Cardiac fibroblast (primary cell): ENCODE measurements around the gene VSIG10L2.

Experiments used
- DNase-seq, 2 donors: peaks; one replicate each; pipeline versions ENCODE4 v3.0.0 to v3.0.0-alpha.2; 2010; ENCODE audit warnings: low read depth in 2 of 2
- H3K4me3 ChIP-seq, 2 donors: replicated peaks in 1 of 2; 1 replicate in 1 of 2; 2 replicates in 1 of 2; pipeline ENCODE4 v1.5.1; 2011; ENCODE audit warnings: low read depth in 2 of 2, low read length in 2 of 2, mild to moderate bottlenecking in 2 of 2, moderate library complexity in 1 of 2
- TF ChIP-seq, protein P1 (sequence below): IDR thresholded peaks from one replicate; pipeline ENCODE4 v1.5.1; 2011; ENCODE audit warnings: low read depth, mild to moderate bottlenecking, low read length, inconsistent platforms

The VSIG10L2 gene

GRCh38 chr11:125934473-125934872 is 11.4 kb upstream of the VSIG10L2 start:
- TF ChIP-seq, protein P1, sequence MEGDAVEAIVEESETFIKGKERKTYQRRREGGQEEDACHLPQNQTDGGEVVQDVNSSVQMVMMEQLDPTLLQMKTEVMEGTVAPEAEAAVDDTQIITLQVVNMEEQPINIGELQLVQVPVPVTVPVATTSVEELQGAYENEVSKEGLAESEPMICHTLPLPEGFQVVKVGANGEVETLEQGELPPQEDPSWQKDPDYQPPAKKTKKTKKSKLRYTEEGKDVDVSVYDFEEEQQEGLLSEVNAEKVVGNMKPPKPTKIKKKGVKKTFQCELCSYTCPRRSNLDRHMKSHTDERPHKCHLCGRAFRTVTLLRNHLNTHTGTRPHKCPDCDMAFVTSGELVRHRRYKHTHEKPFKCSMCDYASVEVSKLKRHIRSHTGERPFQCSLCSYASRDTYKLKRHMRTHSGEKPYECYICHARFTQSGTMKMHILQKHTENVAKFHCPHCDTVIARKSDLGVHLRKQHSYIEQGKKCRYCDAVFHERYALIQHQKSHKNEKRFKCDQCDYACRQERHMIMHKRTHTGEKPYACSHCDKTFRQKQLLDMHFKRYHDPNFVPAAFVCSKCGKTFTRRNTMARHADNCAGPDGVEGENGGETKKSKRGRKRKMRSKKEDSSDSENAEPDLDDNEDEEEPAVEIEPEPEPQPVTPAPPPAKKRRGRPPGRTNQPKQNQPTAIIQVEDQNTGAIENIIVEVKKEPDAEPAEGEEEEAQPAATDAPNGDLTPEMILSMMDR: no peak
- H3K4me3 ChIP-seq: no peak overlapping the region
- no peak for DNase-seq

DNA sequence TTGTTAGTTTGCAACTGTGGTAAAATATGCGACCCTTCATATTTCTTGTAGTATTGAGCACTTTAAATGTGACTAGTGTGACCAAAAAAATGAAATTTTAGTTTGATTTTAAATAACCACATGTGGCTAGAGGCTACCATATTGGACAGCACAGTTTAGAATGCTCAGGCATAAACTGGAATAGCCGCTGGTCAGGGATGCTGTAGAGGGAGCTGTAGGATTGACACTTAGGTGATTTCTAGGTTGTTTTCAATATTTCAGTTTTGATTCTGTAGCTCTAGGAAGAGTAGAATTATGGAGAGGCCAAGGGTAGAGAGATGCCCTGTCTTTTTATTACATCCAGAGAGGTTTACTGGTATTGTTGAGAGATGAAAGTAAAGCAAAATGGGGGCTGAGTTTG is 10.8 kb upstream of the VSIG10L2 start:
- no peak overlapping the region for H3K4me3 ChIP-seq
- TF ChIP-seq, protein P1: no peak
- DNase-seq: no peak

DNA sequence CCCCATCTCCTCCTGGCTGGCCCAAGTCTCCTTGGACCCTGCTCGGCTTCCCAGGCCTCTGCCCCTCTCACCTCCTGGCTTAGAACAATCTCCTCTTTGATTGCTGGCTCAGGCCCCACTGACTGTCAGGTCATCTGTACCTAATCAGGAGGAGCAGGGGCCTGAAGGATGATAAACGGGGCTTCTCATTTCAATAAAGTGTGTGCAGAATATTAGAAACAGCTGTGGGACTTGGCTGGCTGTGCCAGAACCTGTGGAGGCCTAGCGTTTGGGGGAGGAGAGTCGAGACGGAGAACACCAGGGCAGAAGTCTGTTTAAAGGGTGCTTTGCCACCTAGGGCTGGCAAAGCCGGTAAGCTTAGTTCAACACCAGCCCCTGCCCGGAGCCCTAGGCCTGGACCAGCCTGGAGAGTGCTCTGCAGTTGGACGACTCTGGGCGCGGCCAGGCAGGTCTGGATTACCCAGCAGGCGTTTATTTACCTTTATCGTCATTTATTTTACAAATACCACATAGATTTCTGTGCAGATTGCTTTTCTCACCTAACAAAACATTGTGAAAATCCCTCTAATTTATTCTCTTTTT is 10.1 kb upstream of the VSIG10L2 start:
- DNase-seq: peak in 1 of 2 donors; percentile 33
- TF ChIP-seq, protein P1: no peak

GRCh38 chr11:125938418-125938817 is 7.4 kb upstream of the VSIG10L2 start:
- TF ChIP-seq, protein P1: no peak
- DNase-seq: no peak
- H3K4me3 ChIP-seq: no peak overlapping the region

More for the DNA sequence above, 10.1 kb upstream of the VSIG10L2 start:
- H3K4me3 ChIP-seq: no peak overlapping the region

- TF ChIP-seq, protein P1: no peak
- H3K4me3 ChIP-seq: no peak overlapping the region
- peak in 1 of 2 donors; percentile 60 for DNase-seq
Measured at GRCh38 chr11:125939081-125939521, 6.7 kb upstream of the VSIG10L2 start.

DNA sequence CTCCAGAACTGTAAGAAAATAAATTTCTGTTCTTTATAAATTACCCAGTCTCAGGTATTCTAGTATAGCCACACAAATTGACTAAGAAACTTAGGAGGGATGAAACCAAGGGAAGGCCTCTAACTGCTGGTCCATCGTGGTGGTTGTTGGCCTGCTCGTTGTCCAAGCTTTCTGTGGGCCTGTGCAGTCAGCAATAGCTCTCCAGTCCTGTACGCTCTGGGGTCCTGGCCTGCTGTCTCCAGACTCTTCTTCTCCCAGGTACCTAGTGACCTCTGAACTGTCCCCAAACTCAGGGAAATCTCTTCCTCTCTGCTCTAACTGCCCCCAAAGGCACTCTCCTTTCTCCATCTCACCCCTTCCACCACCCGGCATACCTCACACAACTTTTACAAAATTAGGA is 5.7 kb upstream of the VSIG10L2 start:
- no peak overlapping the region for H3K4me3 ChIP-seq
- DNase-seq: no peak
- TF ChIP-seq, protein P1: no peak

- TF ChIP-seq, protein P1: no peak
- DNase-seq: no peak
- no peak overlapping the region for H3K4me3 ChIP-seq
Measured at GRCh38 chr11:125941267-125941618, 4.6 kb upstream of the VSIG10L2 start.
